OCI-LY3 (cell line): ENCODE results near the gene CENPB.

Experiments
- H2AFZ ChIP-seq: fragments of 200-600, 300-600 bp; shearing (Covaris generic); 2 replicates; pipeline ENCODE4 v1.6.0; 2014; ENCODE audit warnings: antibody characterized with exemption, low read depth, low read length
- H3K27ac ChIP-seq: fragments of 200-600, 300-600 bp; sonication (generic); 2 replicates; pipeline ENCODE4 v1.5.1; 2014; ENCODE audit warnings: mild to moderate bottlenecking, low read length, moderate library complexity, mixed read lengths
- H3K27me3 ChIP-seq: fragments of 200-600, 300-600 bp; sonication (generic); 2 replicates; pipeline ENCODE4 v1.6.1; 2014; ENCODE audit warnings: low read depth, low read length, mixed read lengths
- H3K36me3 ChIP-seq: fragments of 200-600, 300-600 bp; sonication (generic); replicated peaks from 2 replicates; pipeline ENCODE3; 2014; ENCODE audit warnings: low read depth, low read length, mixed read lengths
- H3K4me1 ChIP-seq: fragments of 300-600, 200-600 bp; sonication (generic); 2 replicates; pipeline ENCODE4 v1.6.1; 2014; ENCODE audit warnings: low read length, mixed read lengths
- H3K4me2 ChIP-seq: fragments of 200-600, 300-600 bp; sonication (generic); 2 replicates; pipeline ENCODE4 v1.6.1; 2014; ENCODE audit warnings: low read length, mixed read lengths
- H3K4me3 ChIP-seq: fragments of 300-600, 200-600 bp; sonication (generic); 2 replicates; pipeline ENCODE4 v1.5.1; 2014; ENCODE audit warnings: antibody characterized with exemption, mild to moderate bottlenecking, low read length, moderate library complexity
- H3K79me2 ChIP-seq: fragments of 300-600, 200-600 bp; shearing (Covaris generic); 2 replicates; pipeline ENCODE4 v1.6.1; 2014; ENCODE audit warnings: mild to moderate bottlenecking, low read length, mixed read lengths
- H3K9ac ChIP-seq: fragments of 300-600, 200-600 bp; shearing (Covaris generic); 2 replicates; pipeline ENCODE4 v1.6.0; 2014; ENCODE audit warnings: mild to moderate bottlenecking, low read length, moderate library complexity
- H3K9me3 ChIP-seq: fragments of 200-600, 300-600 bp; shearing (Covaris generic); 2 replicates; pipeline ENCODE4 v1.6.1; 2014; ENCODE audit warnings: low read length, mixed read lengths; ENCODE audit not compliant: insufficient read depth
- H4K20me1 ChIP-seq: fragments of 200-600, 300-600 bp; sonication (generic); 2 replicates; pipeline ENCODE4 v1.6.1; 2016; ENCODE audit warnings: low read length, mixed read lengths; ENCODE audit not compliant: insufficient read depth
- EZH2phosphoT487 ChIP-seq: fragments of 200-600 bp; shearing (Covaris generic); IDR thresholded peaks from 2 replicates; pipeline ENCODE4 v1.6.1; 2018; ENCODE audit warnings: antibody characterized with exemption, mixed run types, low read depth
- TF ChIP-seq, protein P1 (sequence below): fragments of 200-600, 300-600 bp; sonication (generic); IDR thresholded peaks from 2 replicates; pipeline ENCODE4 v1.5.1; 2014; ENCODE audit warnings: antibody characterized with exemption, low read length, low read depth

The CENPB gene

DNA sequence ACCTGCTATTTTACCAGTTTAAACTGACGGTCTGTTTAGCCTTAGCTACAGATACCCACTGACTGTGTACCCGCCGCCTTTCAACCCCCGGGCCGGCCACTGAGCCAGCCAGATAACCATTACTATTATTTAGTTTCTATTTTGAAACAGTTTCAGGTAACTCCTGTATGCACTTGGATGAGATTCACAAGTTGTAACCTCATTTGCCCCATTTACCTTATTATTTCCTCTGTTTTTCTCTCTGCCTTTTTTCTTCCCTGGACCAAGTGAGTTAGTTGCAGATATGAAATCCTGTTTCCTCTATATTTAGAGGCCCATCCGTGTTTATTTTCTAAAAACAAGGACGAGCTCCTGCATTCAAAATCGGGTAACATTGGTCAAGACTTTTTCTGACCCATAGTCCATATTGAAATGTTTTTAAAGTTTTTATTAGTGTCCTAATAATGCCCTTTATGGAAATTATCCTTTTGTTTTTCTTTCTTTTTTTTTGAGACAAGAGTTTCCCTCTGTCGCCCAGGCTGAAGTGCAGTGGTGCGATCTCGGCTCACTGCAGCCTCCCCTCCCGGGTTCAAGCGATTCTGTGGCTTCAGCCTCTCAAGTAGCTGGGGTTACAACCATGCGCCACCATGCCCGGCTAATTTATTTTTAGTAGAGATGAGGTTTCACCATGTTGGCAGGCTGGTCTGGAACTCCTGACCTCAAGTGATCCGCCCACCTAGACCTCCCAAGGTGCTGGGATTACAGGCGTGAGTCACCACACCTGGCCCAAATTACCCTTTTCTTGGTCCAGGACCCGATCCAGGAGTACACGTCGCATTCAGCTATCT is 34.6 kb upstream of the CENPB start:
- Histone ChIP-seq H3K9ac (peak overlapping the region; percentile 86), H4K20me1 (no peaks in the 10 kb centered on the region), H3K79me2 (peaks cover 7% of the 10 kb centered on the region), H3K9me3 (no peaks in the 10 kb centered on the region), H3K27me3 (peaks cover 5% of the 10 kb centered on the region; the same call in 1 of the 2 replicates), H2AFZ (peak overlapping the region; percentile 84), H3K4me2 (peak overlapping the region; percentile 87), H3K36me3 (peaks cover 15% of the 10 kb centered on the region), H3K4me3 (peak overlapping the region; percentile 82), H3K4me1 (peaks cover 11% of the 10 kb centered on the region), H3K27ac (peak overlapping the region; percentile 85)
- TF ChIP-seq EZH2phosphoT487, result no peak
- TF ChIP-seq, protein P1, sequence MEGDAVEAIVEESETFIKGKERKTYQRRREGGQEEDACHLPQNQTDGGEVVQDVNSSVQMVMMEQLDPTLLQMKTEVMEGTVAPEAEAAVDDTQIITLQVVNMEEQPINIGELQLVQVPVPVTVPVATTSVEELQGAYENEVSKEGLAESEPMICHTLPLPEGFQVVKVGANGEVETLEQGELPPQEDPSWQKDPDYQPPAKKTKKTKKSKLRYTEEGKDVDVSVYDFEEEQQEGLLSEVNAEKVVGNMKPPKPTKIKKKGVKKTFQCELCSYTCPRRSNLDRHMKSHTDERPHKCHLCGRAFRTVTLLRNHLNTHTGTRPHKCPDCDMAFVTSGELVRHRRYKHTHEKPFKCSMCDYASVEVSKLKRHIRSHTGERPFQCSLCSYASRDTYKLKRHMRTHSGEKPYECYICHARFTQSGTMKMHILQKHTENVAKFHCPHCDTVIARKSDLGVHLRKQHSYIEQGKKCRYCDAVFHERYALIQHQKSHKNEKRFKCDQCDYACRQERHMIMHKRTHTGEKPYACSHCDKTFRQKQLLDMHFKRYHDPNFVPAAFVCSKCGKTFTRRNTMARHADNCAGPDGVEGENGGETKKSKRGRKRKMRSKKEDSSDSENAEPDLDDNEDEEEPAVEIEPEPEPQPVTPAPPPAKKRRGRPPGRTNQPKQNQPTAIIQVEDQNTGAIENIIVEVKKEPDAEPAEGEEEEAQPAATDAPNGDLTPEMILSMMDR, result no peak

DNA sequence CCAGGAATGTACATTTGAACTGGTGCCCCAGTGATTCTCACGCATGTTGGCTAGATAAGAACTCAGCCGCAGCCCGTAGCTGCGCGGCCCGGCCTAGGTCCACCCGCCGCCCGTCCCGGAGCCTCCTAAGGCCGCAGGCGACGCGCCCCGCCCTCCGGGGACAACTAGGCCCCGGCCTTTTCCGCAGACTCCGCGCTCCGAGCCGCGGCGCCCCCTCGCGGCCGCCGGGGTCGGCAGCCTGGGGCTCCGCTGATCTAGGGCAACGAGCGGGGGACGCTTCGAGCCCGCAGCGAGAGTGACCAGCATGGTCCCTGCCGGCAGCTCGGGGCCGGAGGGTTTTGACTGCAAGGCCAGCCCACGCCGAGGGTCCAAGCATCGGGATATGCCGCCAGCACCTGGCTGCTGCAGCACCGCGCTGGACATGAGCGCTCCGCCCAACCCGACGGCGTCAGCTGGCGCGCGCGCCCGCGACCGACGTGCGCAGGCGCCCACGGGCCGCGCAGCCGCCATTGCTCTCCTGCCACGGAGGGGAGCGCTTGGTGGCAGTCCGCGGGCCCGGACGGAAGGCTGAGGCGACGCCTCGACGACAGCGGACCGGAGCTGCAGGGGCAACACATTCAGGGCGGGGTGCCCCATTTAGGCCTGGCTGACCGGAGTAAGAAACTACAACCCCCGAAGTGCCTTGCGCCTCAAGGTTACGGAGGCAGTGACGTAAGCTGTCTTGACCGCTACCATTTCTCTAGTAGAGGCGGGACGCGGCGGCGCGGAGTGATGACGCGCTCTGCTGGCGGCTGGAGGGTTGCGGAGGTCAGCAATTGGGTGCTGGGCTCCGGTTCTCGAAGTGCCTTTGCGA is 33.7 kb upstream of the CENPB start, which contains the start of gene AP5S1:
TSS of gene AP5S1 (plus strand) at position 500 of the 853 bp plus-strand sequence. CDS start 1,571 bp downstream, outside the sequence.
- Histone ChIP-seq H3K9me3 (no peaks in the 10 kb centered on the region), H3K79me2 (peaks cover 7% of the 10 kb centered on the region), H3K36me3 (peaks cover 12% of the 10 kb centered on the region), H3K27ac (peak within 1 kb of the TSS; percentile 85), H3K4me3 (peak within 1 kb of the TSS; percentile 82), H3K9ac (peak within 1 kb of the TSS; percentile 86), H3K4me1 (peaks cover 11% of the 10 kb centered on the region), H3K27me3 (peaks cover 9% of the 10 kb centered on the region; the same call in 1 of the 2 replicates), H4K20me1 (no peaks in the 10 kb centered on the region), H2AFZ (peak within 1 kb of the TSS; percentile 94), H3K4me2 (peak within 1 kb of the TSS; percentile 87)
- TF ChIP-seq EZH2phosphoT487, result no peak
- TF ChIP-seq, protein P1, result peak; percentile 99

DNA sequence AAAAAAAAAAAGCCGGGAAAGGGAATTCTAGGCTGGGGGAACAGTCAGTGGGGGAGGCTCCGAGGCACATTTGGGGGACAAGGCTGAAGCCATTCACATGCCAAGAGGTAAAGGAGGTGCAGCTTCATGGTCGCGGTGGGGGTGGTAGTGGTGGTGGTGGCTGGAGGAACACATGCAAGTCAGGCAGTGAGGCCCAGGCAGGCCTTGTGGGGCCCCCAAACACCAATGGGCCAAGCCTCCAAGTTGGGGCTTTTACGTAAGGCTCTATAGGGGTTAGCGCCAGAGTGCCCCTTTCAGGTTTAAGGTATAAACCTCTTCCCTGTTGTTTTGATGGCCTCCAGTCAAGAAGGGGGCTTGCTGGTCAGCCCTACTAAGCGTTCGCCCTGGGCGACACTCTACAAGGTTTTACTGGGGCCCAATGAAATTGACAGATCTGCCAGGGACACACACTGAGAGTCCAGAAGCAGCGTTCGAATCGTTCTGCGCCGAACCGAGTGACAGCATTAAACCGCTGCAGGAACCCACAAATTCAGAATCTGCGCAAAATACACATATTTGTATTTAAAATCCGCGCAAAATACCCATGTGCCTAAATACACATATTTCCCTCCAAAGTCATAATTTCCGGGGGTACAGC is 33.0 kb upstream of the CENPB start:
- H3K4me1 ChIP-seq, result peaks cover 11% of the 10 kb centered on the region

More for the DNA sequence above, 33.0 kb upstream of the CENPB start:
- H2AFZ ChIP-seq, result peak overlapping the region; percentile 94
- peaks cover 7% of the 10 kb centered on the region for H3K79me2 ChIP-seq
- peak overlapping the region; percentile 85 for H3K27ac ChIP-seq
- H3K9ac ChIP-seq, result peak overlapping the region; percentile 86
- H4K20me1 ChIP-seq, result no peaks in the 10 kb centered on the region
- H3K27me3 ChIP-seq, result peaks cover 9% of the 10 kb centered on the region; the same call in 1 of the 2 replicates
- H3K9me3 ChIP-seq, result no peaks in the 10 kb centered on the region
- H3K36me3 ChIP-seq, result peaks cover 12% of the 10 kb centered on the region
- TF ChIP-seq EZH2phosphoT487, result no peak
- peak overlapping the region; percentile 75 for H3K4me2 ChIP-seq
- H3K4me3 ChIP-seq, result peak overlapping the region; percentile 82
